Stimulated activated CD4-positive, alpha-beta T cell treated with anti-CD3 and anti-CD28 coated beads, Interleukin-4, amount 100 ng/mL, for 24 hours (primary cell): ENCODE data around the gene ISM1.

ENCODE experiments used
- DNase-seq: peaks from one replicate; pipeline ENCODE4 v3.0.0-alpha.2; 2020

Gene ISM1

DNA sequence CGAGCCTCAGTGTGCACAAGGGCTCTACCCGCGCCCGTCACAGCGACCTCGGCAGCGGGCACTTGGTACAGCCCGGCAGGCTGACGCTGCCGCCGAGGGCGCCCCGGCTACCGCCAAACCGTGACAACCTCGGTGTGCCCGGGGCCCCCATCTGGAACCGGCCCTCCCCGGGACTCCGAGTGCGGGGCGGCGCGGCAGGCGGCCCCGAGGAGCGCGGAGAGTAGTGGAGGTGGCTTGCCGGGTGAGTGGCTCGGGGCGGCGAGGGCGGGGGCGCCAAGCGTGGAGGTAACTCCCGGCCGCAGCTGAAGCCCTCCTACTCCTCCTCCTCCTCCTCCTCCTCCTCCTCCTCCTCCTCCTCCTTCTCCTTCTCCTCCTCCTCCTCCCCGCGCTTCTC is at the start of gene ISM1:
TSS of gene ISM1 (plus strand) at position 371 of the 394 bp plus-strand sequence. CDS start 503 bp downstream, outside the sequence.
- peak; percentile 40 for DNase-seq

DNA sequence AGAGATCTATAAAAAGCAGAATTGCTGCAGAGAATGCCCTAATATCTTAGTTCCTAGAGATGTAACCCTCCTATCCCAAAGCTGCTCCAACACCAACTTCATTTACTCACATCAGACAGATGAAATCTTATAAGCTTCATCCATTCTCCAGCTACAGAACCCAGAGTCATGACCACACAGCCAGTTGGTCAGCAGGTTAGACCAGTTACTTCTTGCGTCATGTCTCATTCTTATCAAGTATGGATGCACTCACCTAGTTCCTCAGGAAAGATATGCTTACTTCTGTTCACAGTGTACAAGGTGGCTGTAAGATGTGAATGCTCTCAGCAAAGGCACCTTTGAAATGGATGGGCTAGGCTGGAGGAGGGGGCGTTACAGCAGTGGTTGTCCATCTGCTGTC is 47.9 kb upstream of the ISM1 start:
- no peak for DNase-seq

GRCh38 chr20:13174402-13174801 is 46.7 kb upstream of the ISM1 start:
- DNase-seq, result no peak

DNA sequence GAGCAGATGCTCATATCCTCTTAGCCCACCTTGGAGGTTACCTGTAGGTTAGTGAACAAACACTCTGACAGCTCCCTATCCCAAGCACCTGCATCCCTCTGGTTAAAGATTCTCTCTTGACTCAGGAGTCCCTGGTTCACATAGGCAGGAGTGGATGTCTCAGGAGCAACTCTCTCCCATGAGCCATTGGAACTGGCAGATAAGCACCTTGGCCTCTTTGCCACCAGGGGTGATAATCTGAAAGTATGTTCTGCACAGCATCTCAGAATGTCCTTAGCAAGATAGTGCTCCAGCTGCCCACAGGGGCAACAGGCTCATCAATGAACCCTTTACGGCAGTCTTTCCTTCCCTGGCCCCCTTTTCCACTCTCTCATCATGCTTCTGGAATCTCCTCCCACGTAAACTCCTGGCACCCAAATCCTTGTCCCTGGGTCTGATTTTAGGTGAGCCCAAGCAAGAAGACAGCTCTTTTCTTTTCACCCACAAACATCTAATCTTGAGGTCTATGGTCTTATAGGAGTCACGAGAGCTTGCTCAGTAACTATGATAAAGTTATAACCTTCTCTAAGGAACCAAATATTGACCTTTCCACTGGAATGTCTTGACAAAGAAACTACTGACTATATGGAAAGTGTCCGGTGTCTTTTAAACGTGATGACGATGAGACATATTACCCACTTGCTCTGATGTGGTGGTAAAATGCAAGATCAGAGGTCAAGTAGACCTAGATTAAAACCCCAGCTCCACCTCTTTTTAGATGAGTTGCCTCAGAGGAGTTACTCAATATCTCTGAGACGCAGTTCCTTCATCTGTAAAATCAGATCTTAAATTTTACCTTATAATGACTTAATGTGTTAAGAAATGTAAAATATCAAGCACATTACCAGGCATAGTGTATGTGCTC is 39.8 kb upstream of the ISM1 start:
- no peak for DNase-seq

GRCh38 chr20:13183005-13183404 is 38.1 kb upstream of the ISM1 start:
- DNase-seq, result no peak

DNA sequence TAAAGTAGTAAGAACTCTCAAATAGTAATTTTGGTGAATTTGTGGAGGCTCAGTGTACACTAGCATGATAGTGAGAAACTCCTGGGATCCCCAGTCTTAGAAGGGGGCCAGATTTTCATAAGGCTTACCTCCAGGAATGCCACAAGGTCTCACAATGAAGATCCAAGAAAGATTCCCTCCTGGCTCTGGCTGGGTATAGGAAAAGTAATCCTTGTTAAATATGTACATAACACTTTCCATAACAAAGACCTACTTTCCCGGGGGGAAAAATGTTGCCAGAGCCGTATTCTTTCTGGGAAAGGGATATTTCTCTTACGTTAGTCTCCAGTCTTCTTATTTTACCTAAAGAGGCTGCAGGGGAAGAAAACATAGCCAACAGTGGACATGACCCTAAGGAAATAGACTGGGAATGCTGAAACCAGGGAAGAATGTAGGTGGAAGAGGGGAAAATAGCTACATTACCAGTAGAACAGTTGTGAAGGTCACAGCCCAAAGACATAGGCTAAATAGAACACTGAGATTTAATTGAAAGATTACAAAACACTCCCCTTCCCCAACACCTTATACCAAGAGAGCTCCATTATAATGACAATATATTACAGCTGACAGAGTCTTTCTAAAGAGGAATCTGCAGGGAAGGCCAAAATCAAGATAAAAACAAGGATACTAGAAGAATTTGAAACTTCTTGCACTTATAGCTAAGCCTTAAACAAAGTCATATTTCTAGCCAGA is 34.9 kb upstream of the ISM1 start:
- DNase-seq, result no peak

DNA sequence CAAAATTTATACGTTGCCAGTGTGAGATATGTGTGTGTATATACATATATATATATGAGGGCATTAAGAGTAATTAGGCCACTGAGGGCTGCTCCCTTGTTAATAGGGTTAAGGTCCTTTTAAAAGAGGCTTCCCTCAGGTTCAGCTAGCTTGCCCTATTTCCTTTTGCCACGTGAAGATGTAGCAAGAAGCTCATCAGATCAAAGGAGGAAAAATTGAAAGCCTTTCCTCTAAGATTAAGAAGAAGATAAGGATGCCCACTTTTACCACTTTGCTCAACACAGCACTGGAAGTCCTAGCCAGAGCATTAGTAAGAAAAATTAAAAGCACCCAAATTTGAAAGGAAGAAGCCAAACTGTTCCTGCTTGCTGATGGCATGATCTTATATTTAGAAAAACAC is 33.2 kb upstream of the ISM1 start:
- DNase-seq, result no peak

DNA sequence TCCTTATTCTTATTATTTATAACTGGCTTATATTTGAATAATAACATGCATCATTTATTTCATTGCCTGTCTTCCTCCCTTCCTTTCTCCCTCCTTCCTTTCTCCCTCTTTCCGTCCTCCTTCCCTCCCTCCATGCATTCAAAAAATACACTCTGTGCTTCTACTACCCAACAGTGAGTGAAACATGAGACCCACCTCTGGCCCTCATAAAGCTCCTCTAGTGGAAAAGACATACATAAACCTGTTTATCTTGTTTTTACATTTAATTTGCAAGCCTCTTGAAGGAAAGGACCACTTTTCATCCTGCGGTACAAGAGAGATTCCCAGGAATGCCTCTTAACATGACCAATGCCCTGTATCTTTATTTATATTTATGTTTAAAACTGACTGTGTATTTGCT is 21.8 kb upstream of the ISM1 start:
- DNase-seq, result no peak

- no peak for DNase-seq
Observed at GRCh38 chr20:13200767-13201500, 20.1 kb upstream of the ISM1 start.

GRCh38 chr20:13202565-13202964 is 18.5 kb upstream of the ISM1 start:
- DNase-seq, result no peak

- DNase-seq, result no peak
Observed at GRCh38 chr20:13205425-13205824, 15.6 kb upstream of the ISM1 start.

GRCh38 chr20:13205848-13206434 is 15.1 kb upstream of the ISM1 start:
- no peak for DNase-seq

GRCh38 chr20:13207016-13207415 is 14.1 kb upstream of the ISM1 start:
- DNase-seq, result no peak

GRCh38 chr20:13211956-13212618 is 9.0 kb upstream of the ISM1 start:
- no peak for DNase-seq

DNA sequence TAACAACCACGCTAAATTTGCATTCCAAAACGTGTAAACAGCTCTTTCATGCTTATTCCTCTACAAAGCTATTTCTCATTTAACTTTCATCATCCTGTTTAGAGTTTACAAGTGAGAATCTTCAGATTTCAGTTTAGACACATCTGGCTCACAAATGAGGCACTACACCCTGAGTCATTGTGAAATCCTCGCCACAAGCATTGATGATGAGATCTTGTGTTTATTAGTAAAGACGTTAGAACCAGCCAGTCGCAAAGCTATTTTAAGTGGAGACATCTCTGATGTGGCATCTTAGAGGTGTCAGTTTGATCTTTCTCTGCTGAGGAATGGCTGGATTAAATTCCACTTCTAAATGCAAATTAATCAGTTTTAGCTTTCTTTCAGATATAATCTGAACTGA is 8.3 kb upstream of the ISM1 start:
- peak; percentile 12 for DNase-seq

GRCh38 chr20:13213335-13213734 is 7.7 kb upstream of the ISM1 start:
- no peak for DNase-seq

GRCh38 chr20:13216533-13216932 is 4.5 kb upstream of the ISM1 start:
- DNase-seq, result no peak

DNA sequence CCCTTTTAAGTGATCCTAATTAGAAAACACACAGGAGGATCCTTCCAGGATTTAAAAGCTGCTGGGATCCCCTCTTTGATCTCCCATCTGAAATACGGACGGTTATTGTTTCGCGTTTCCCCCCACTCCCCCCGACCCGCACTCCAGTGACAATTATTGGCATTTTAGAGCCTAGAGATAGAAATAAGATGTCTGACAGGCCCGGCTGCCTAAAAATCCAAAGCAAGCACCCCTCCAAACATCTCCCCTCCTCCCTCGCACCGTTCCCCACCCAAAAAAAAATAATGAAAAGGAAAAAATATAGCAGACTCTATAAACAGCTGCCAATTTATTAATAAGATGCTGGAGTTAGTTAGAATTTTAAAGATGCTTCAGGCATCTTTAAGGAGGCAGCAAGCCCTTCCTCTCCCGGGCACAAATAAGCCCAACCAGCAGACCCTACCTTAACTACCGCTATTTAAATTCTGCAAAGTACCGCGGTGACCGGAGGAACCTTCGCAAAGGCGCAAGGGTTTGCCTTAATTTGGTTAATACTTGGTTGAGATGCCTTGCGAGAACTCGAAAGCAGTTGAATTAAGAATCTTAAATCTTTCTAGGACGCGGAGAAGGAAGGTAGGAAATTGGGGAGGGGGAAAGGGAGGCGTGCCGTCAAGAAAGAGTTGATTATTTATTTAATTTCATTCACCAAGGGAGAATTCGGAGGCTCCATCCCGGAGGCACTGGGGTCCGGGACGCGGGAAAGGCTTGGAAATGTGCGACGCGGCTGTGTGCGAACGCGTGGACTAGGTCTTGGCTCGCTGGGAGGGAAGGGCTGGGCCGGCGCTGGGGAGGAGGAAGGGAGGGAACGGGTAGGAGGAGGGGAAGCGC is 1.5 kb upstream of the ISM1 start:
- DNase-seq, result no peak

DNA sequence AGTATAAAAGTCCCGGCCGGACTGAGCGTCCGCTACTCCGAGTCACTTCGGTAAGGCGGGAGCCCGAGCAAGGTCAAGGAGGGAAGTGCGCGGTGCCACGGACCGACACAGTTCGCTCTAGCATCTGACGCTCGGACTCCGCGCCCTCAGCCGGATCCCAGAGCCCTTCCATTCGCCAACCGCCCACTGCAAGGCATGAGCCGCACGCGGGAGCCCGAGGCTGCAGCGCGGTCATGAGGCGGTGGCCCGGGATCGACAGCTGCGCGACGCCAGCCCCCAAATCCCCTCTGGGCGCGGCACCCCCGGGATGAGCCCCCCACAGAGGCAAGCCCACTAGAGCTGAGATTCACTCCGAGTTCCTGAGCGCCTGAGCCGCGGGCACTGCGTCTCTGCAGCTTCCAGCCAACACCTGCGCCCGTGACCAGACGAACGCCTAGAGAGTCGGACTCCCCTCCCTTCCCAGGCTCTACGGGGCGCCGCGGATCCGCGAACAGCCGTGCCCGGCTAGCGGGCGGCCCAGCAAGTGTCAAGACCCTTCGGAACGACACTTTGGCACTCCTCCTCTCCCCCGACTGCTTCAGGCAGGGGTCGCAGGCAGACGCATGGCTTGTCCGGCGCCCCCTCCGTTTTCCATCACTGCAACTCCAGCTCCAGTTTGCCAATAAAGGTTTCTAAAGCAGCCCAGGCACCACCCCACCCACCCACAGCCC is 725 bp upstream of the ISM1 start:
- peak; percentile 16 for DNase-seq

GRCh38 chr20:13221313-13221672 is 219 bp downstream of the ISM1 start:
- DNase-seq, result no peak
